ENCODE measurements around the gene RBM28.
"Not testable (repeated sequence)": the region's sequence is repeated elsewhere in the genome, so short reads cannot be mapped to it uniquely, and the experiment has no call there.

RBM28 gene

GRCh38 chr7:128280451-128280850, 63.3 kb downstream of the RBM28 start:
- H3K9me3 ChIP-seq; H3K36me3 ChIP-seq (replicated peaks); in situ Hi-C loops (cut with MboI; ENCODE audit: low sequenced_read_pairs); H3K4me3 ChIP-seq; DNase-seq (ENCODE audit: low spot score in 2 of 2); H3K27me3 ChIP-seq (ENCODE audit: low read depth); H3K4me1 ChIP-seq: not testable (repeated sequence)

DNA sequence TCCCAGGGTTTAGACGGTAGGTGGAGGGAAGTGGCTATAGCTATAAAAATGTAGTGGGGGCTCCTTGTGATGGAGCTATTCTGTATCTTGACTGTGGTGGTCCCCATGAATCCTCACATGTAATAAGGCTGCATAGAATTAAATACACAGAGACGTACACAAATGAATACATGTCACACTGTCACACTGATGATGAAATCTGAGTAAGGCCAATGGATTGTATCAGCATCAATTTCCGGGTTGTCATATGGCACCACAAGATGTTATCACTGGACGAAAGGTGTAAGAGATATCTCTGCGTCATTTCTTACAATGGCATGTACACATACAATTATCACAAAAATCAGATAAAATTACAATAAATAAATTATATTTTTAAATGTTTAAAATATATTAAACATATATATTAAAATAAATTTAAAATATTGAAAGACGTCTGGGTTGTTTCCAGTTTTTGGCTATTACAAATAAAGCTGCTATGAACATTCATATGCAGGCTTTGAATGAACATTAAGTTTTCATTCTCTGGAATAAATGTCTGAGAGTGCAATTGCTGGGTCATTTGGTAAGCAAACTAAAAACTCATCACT, 64.5 kb downstream of the RBM28 start:
- Histone ChIP-seq H3K27me3 (ENCODE audit: low read depth) (no peaks in the 10 kb centered on the region), H3K4me3 (no peak overlapping the region), H3K4me1 (no peaks in the 10 kb centered on the region), H3K36me3 (replicated peaks) (no peaks in the 10 kb centered on the region), H3K9me3 (peaks cover 2% of the 10 kb centered on the region; the same call in 1 of the 2 replicates)
- DNase-seq (ENCODE audit: low spot score in 2 of 2): no peak
- in situ Hi-C loops (cut with MboI; ENCODE audit: low sequenced_read_pairs): no loop called here

DNA sequence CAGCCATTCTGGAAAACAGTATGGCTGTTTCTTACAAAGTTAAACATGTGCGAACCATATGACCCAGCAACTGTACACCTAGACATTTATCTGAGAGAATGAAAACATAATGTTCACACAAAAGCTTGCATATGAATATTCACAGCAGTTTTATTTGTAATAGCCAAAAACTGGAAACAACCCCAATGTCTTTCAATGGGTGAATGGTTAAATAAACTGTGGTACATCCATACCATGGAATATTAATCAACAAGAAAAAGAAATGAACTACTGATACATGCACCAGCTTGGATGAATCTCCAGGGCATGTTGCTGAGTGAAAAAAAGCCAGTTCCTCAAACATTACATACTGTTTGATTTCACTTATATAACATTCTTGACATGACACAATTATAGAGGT, 65.3 kb downstream of the RBM28 start:
- H3K27me3 ChIP-seq (ENCODE audit: low read depth): no peaks in the 10 kb centered on the region
- in situ Hi-C loops (cut with MboI; ENCODE audit: low sequenced_read_pairs): no loop called here
- DNase-seq (ENCODE audit: low spot score in 2 of 2): no peak
- H3K4me1 ChIP-seq: no peaks in the 10 kb centered on the region
- H3K4me3 ChIP-seq: no peak overlapping the region
- H3K36me3 ChIP-seq (replicated peaks): no peaks in the 10 kb centered on the region
- H3K9me3 ChIP-seq: peaks cover 2% of the 10 kb centered on the region; the same call in 1 of the 2 replicates

GRCh38 chr7:128275681-128276080, 68.0 kb downstream of the RBM28 start:
- H3K4me1 ChIP-seq: no peaks in the 10 kb centered on the region
- in situ Hi-C loops (cut with MboI; ENCODE audit: low sequenced_read_pairs): no loop called here
- no peaks in the 10 kb centered on the region for H3K36me3 ChIP-seq (replicated peaks)
- no peak overlapping the region for H3K4me3 ChIP-seq
- peaks cover 2% of the 10 kb centered on the region; the same call in 1 of the 2 replicates for H3K9me3 ChIP-seq
- no peak for DNase-seq (ENCODE audit: low spot score in 2 of 2)
- H3K27me3 ChIP-seq (ENCODE audit: low read depth): no peaks in the 10 kb centered on the region

GRCh38 chr7:128274884-128275603, 68.7 kb downstream of the RBM28 start:
- no peaks in the 10 kb centered on the region for H3K27me3 ChIP-seq (ENCODE audit: low read depth)
- H3K4me3 ChIP-seq: no peak overlapping the region
- in situ Hi-C loops (cut with MboI; ENCODE audit: low sequenced_read_pairs): no loop called here
- no peaks in the 10 kb centered on the region for H3K36me3 ChIP-seq (replicated peaks)
- DNase-seq (ENCODE audit: low spot score in 2 of 2): no peak
- no peaks in the 10 kb centered on the region for H3K9me3 ChIP-seq
- H3K4me1 ChIP-seq: no peaks in the 10 kb centered on the region

- Histone ChIP-seq H3K27me3 (ENCODE audit: low read depth) (no peaks in the 10 kb centered on the region), H3K36me3 (replicated peaks) (no peaks in the 10 kb centered on the region), H3K4me1 (no peaks in the 10 kb centered on the region), H3K4me3 (no peak overlapping the region), H3K9me3 (no peaks in the 10 kb centered on the region)
- in situ Hi-C loops (cut with MboI; ENCODE audit: low sequenced_read_pairs): no loop called here
- no peak for DNase-seq (ENCODE audit: low spot score in 2 of 2)
These were observed 69.3 kb downstream of the RBM28 start for GRCh38 chr7:128274246-128274883.

GRCh38 chr7:128271942-128272481, 71.7 kb downstream of the RBM28 start:
- in situ Hi-C loops (cut with MboI; ENCODE audit: low sequenced_read_pairs): no loop called here
- Histone ChIP-seq H3K27me3 (ENCODE audit: low read depth) (no peaks in the 10 kb centered on the region), H3K4me3 (no peak overlapping the region), H3K36me3 (replicated peaks) (no peaks in the 10 kb centered on the region), H3K9me3 (no peaks in the 10 kb centered on the region), H3K4me1 (peaks cover 5% of the 10 kb centered on the region)
- no peak for DNase-seq (ENCODE audit: low spot score in 2 of 2)

DNA sequence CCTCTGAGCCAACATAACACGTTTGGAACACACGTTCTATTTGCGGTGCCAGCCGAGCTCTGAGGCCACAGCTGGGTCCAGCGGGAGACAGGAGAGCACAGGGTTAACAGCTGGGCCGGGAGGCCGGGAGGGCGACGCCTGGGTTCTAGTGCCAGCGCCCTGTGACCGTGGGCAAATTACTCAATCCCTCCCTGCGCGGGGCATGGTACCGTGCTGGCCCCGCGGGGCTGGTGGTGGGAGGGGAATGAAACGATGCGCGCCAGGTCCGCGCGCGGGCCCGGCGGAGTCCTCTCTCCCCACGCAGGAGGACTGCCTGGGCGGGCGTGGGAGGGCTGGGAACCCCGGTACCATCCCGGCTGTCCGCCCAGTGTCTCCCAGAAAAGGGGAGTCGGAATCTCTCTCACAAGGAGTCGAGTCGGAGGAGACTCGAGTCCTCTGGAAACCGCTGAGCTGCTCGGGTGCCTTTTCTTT, 72.2 kb downstream of the RBM28 start:
- in situ Hi-C loops (cut with MboI; ENCODE audit: low sequenced_read_pairs): no loop called here
- Histone ChIP-seq H3K27me3 (ENCODE audit: low read depth) (no peaks in the 10 kb centered on the region), H3K4me3 (no peak overlapping the region)

GRCh38 chr7:128270826-128271272, 72.9 kb downstream of the RBM28 start:
- peaks cover 10% of the 10 kb centered on the region for H3K4me1 ChIP-seq
- H3K4me3 ChIP-seq: no peak overlapping the region
- no peak for DNase-seq (ENCODE audit: low spot score in 2 of 2)
- in situ Hi-C loops (cut with MboI; ENCODE audit: low sequenced_read_pairs): no loop called here
- H3K36me3 ChIP-seq (replicated peaks): no peaks in the 10 kb centered on the region
- H3K27me3 ChIP-seq (ENCODE audit: low read depth): no peaks in the 10 kb centered on the region
- H3K9me3 ChIP-seq: no peaks in the 10 kb centered on the region

More for the DNA sequence above, 72.2 kb downstream of the RBM28 start:
- no peak for DNase-seq (ENCODE audit: low spot score in 2 of 2)
- no peaks in the 10 kb centered on the region for H3K9me3 ChIP-seq
- peaks cover 10% of the 10 kb centered on the region for H3K4me1 ChIP-seq
- no peaks in the 10 kb centered on the region for H3K36me3 ChIP-seq (replicated peaks)

- no peaks in the 10 kb centered on the region for H3K36me3 ChIP-seq (replicated peaks)
- H3K4me1 ChIP-seq: peaks cover 10% of the 10 kb centered on the region
- H3K9me3 ChIP-seq: no peaks in the 10 kb centered on the region
- H3K27me3 ChIP-seq (ENCODE audit: low read depth): no peaks in the 10 kb centered on the region
- in situ Hi-C loops (cut with MboI; ENCODE audit: low sequenced_read_pairs): no loop called here
- no peak overlapping the region for H3K4me3 ChIP-seq
- DNase-seq (ENCODE audit: low spot score in 2 of 2): no peak
These were observed 75.5 kb downstream of the RBM28 start for GRCh38 chr7:128268233-128268632.

- Histone ChIP-seq H3K4me3 (no peak overlapping the region), H3K27me3 (ENCODE audit: low read depth) (no peaks in the 10 kb centered on the region), H3K4me1 (peaks cover 10% of the 10 kb centered on the region), H3K36me3 (replicated peaks) (no peaks in the 10 kb centered on the region), H3K9me3 (no peaks in the 10 kb centered on the region)
- in situ Hi-C loops (cut with MboI; ENCODE audit: low sequenced_read_pairs): no loop called here
- DNase-seq (ENCODE audit: low spot score in 2 of 2): no peak
These were observed 76.1 kb downstream of the RBM28 start for GRCh38 chr7:128267595-128267924.

- H3K27me3 ChIP-seq (ENCODE audit: low read depth): no peaks in the 10 kb centered on the region
- H3K4me1 ChIP-seq: peaks cover 10% of the 10 kb centered on the region
- H3K9me3 ChIP-seq: no peaks in the 10 kb centered on the region
- no peaks in the 10 kb centered on the region for H3K36me3 ChIP-seq (replicated peaks)
- in situ Hi-C loops (cut with MboI; ENCODE audit: low sequenced_read_pairs): no loop called here
- H3K4me3 ChIP-seq: no peak overlapping the region
- peak; percentile 12 to 69 for DNase-seq (ENCODE audit: low spot score in 2 of 2)
These were observed 76.7 kb downstream of the RBM28 start for GRCh38 chr7:128266883-128267594.

- Histone ChIP-seq H3K9me3 (no peaks in the 10 kb centered on the region), H3K36me3 (replicated peaks) (no peaks in the 10 kb centered on the region), H3K4me3 (no peak overlapping the region), H3K27me3 (ENCODE audit: low read depth) (no peaks in the 10 kb centered on the region), H3K4me1 (peaks cover 10% of the 10 kb centered on the region)
- in situ Hi-C loops (cut with MboI; ENCODE audit: low sequenced_read_pairs): no loop called here
- no peak for DNase-seq (ENCODE audit: low spot score in 2 of 2)
These were observed 77.2 kb downstream of the RBM28 start for GRCh38 chr7:128266529-128266882.
